SK-N-SH (cell line): ENCODE results near the gene PTK6. TPM values are rescaled to one million over a fixed set of nuclear protein-coding genes. Genes with fewer than 3 reads are reported as not detected.

ENCODE experiments used
- CTCF ChIA-PET: fragments of 300-600, 350-600 bp; formaldehyde crosslinking; extraction: SDS; loops from one replicate; lab custom pipeline; 2021; lab: Yijun Ruan, JAX
- POLR2A ChIA-PET: fragments of 350-600 bp; sonication (Branson Sonifier 250); formaldehyde crosslinking; extraction: SDS; loops from one replicate; lab custom pipeline; 2020; ENCODE audit warnings: antibody characterized with exemption, inconsistent platforms; lab: Yijun Ruan, JAX
- DNase-seq: peaks from one replicate; pipeline ENCODE4 v3.0.0; 2012
- H2AFZ ChIP-seq: fragments of 200-600 bp; sonication (generic); 2 replicates; pipeline ENCODE4 v1.8.1; 2016; ENCODE audit warnings: antibody characterized with exemption, mild to moderate bottlenecking, low read depth
- H3F3A ChIP-seq: fragments of 200-600 bp; sonication (generic); replicated peaks from 2 replicates; pipeline ENCODE3; 2016; ENCODE audit warnings: antibody characterized with exemption, mild to moderate bottlenecking; ENCODE audit not compliant: insufficient read depth
- H3K27ac ChIP-seq, 2 experiments: fragments of 200-500 bp in 1 of 2; fragments of 200-600 bp in 1 of 2; sonication (Bioruptor generic) in 1 of 2; sonication (generic), shearing (Covaris generic) in 1 of 2; 2 replicates each; pipeline versions ENCODE4 v1.5.1 to v1.6.1; 2014 to 2016; ENCODE audit warnings: low read depth in 2 of 2, inconsistent platforms in 1 of 2, low read length in 1 of 2, mild to moderate bottlenecking in 1 of 2, mixed read lengths in 1 of 2
- H3K27me3 ChIP-seq: fragments of 200-600 bp; sonication (generic), shearing (Covaris generic); 2 replicates; pipeline ENCODE4 v1.6.1; 2016; ENCODE audit warnings: mixed run types; ENCODE audit not compliant: insufficient read depth
- H3K36me3 ChIP-seq, 2 experiments: fragments of 200-500 bp in 1 of 2; fragments of 200-600 bp in 1 of 2; sonication (Bioruptor generic) in 1 of 2; sonication (generic) in 1 of 2; replicated peaks in 1 of 2; 2 replicates each; pipeline versions ENCODE3 to v1.5.1; 2014 to 2016; ENCODE audit warnings: low read length in 1 of 2, mild to moderate bottlenecking in 1 of 2; ENCODE audit not compliant: insufficient read depth in 2 of 2, control insufficient read depth in 1 of 2
- H3K4me1 ChIP-seq, 2 experiments: fragments of 200-500 bp in 1 of 2; fragments of 200-600 bp in 1 of 2; sonication (Bioruptor generic) in 1 of 2; sonication (generic), shearing (Covaris generic) in 1 of 2; 2 replicates each; pipeline versions ENCODE4 v1.5.1 to v1.6.1; 2014 to 2016; ENCODE audit warnings: low read depth in 1 of 2, low read length in 1 of 2, mixed run types in 1 of 2; ENCODE audit not compliant: insufficient read depth in 2 of 2, control insufficient read depth in 1 of 2
- H3K4me2 ChIP-seq: fragments of 200-600 bp; sonication (generic), shearing (Covaris generic); 2 replicates; pipeline ENCODE4 v1.6.1; 2017; ENCODE audit warnings: mixed run types
- H3K4me3 ChIP-seq, 2 experiments: fragments of 200-500 bp in 1 of 2; fragments of 200-600 bp in 1 of 2; sonication (Bioruptor generic) in 1 of 2; sonication (generic), shearing (Covaris generic) in 1 of 2; 2 replicates each; pipeline versions ENCODE4 v1.5.1 to v1.8.1; 2014 to 2016; ENCODE audit warnings: low read depth in 2 of 2, inconsistent platforms in 1 of 2, low read length in 1 of 2, mild to moderate bottlenecking in 1 of 2, mixed read lengths in 1 of 2, moderate library complexity in 1 of 2
- H3K79me2 ChIP-seq: fragments of 200-600 bp; sonication (generic); 2 replicates; pipeline ENCODE4 v1.8.1; 2017; ENCODE audit warnings: mild to moderate bottlenecking; ENCODE audit not compliant: insufficient read depth
- H3K9ac ChIP-seq: fragments of 200-600 bp; sonication (generic); 2 replicates; pipeline ENCODE4 v1.6.1; 2017; ENCODE audit warnings: mixed run types
- H3K9me2 ChIP-seq: fragments of 200-600 bp; sonication (generic); 2 replicates; pipeline ENCODE4 v1.6.1; 2017; ENCODE audit warnings: mixed run types
- H3K9me3 ChIP-seq: fragments of 200-600 bp; sonication (generic); 2 replicates; pipeline ENCODE4 v1.6.1; 2017; ENCODE audit warnings: mixed run types, mild to moderate bottlenecking, moderate library complexity
- H4K20me1 ChIP-seq: fragments of 200-600 bp; sonication (generic); 2 replicates; pipeline ENCODE4 v1.6.1; 2017; ENCODE audit warnings: mild to moderate bottlenecking, mixed run types; ENCODE audit not compliant: insufficient read depth
- CHD2 ChIP-seq: fragments of 150-350 bp; IDR thresholded peaks from 2 replicates; pipeline ENCODE4 v1.6.1; 2018; ENCODE audit warnings: low read length; ENCODE audit not compliant: partially characterized antibody
- ELF1 ChIP-seq: IDR thresholded peaks from 2 replicates; pipeline ENCODE4 v1.4.0; 2012
- EP300 ChIP-seq, 2 experiments: IDR thresholded peaks; 2 replicates each; pipeline versions ENCODE4 v1.4.0 to v1.6.1; 2012; ENCODE audit warnings: borderline replicate concordance in 1 of 2, low read depth in 1 of 2, low read length in 1 of 2
- FOSL2 ChIP-seq: IDR thresholded peaks from 2 replicates; pipeline ENCODE4 v1.4.0; 2012; ENCODE audit warnings: low read depth, mild to moderate bottlenecking, moderate library complexity, borderline replicate concordance
- FOXJ3 ChIP-seq: sonication (generic); formaldehyde crosslinking; IDR thresholded peaks from 2 replicates; pipeline ENCODE4 v1.5.1; 2020; ENCODE audit warnings: mild to moderate bottlenecking, missing genetic modification reagents
- MEF2A ChIP-seq: IDR thresholded peaks from 2 replicates; pipeline ENCODE4 v1.4.0; 2012; ENCODE audit warnings: low read depth, borderline replicate concordance
- NFIC ChIP-seq: IDR thresholded peaks from 2 replicates; pipeline ENCODE4 v1.4.0; 2012; ENCODE audit warnings: borderline replicate concordance
- POLR2AphosphoS5 ChIP-seq: IDR thresholded peaks from 2 replicates; pipeline ENCODE4 v1.6.1; 2012; ENCODE audit warnings: low read depth, low read length
- RAD21 ChIP-seq: IDR thresholded peaks from 2 replicates; pipeline ENCODE4 v1.6.1; 2012; ENCODE audit warnings: mild to moderate bottlenecking, low read length
- RCOR1 ChIP-seq: fragments of 150-350 bp; IDR thresholded peaks from 2 replicates; pipeline ENCODE4 v1.6.1; 2017; ENCODE audit warnings: antibody characterized with exemption, low read length
- RXRA ChIP-seq: IDR thresholded peaks from 2 replicates; pipeline ENCODE4 v1.4.0; 2012; ENCODE audit warnings: low read depth, mild to moderate bottlenecking, borderline replicate concordance
- SIN3A ChIP-seq: IDR thresholded peaks from 2 replicates; pipeline ENCODE4 v1.6.1; 2012; ENCODE audit warnings: low read depth, mild to moderate bottlenecking, low read length, moderate library complexity, borderline replicate concordance
- SMC3 ChIP-seq: IDR thresholded peaks from 2 replicates; pipeline ENCODE4 v1.6.1; 2012; ENCODE audit warnings: low read depth, low read length, improper control_type of control experiment
- WGBS: methylation state at CpG from one replicate; pipeline ENCODE4 v1.1.6; 2017; ENCODE audit warnings: low lambda C conversion rate; 5-methylcytosine and 5-hydroxymethylcytosine counted together
- polyA plus RNA-seq, 3 experiments: library from polyadenylated mRNA; depleted of rRNA; stranded (reverse); fragments of >200 nt; gene quantifications; 2 replicates each; pipeline ENCODE4 v1.2.3, GENCODE V29; 2012
- TF ChIP-seq, protein P1 (sequence below): IDR thresholded peaks from 2 replicates; pipeline ENCODE4 v1.4.0; 2012; ENCODE audit warnings: low read depth, borderline replicate concordance
- TF ChIP-seq, protein P2 (sequence below): IDR thresholded peaks from 2 replicates; pipeline ENCODE4 v1.6.1; 2012; ENCODE audit warnings: mild to moderate bottlenecking, low read depth, low read length, moderate library complexity
- TF ChIP-seq, protein P3 (sequence below): fragments of 150-350 bp; IDR thresholded peaks from 2 replicates; pipeline ENCODE4 v1.6.1; 2017; ENCODE audit warnings: antibody characterized with exemption, low read length, low read depth, borderline replicate concordance
- TF ChIP-seq, protein P4 (sequence below): IDR thresholded peaks from 2 replicates; pipeline ENCODE4 v1.4.0; 2012; ENCODE audit warnings: low read depth
- TF ChIP-seq, protein P5 (sequence below): fragments of 200-600 bp; sonication (generic); IDR thresholded peaks from 2 replicates; pipeline ENCODE4 v1.6.1; 2017; ENCODE audit warnings: antibody characterized with exemption, mild to moderate bottlenecking, moderate library complexity
- TF ChIP-seq, protein P6 (sequence below): IDR thresholded peaks from 2 replicates; pipeline ENCODE4 v1.4.0; 2012; ENCODE audit warnings: low read depth, borderline replicate concordance

The PTK6 gene
- polyA plus RNA-seq (2012; rRNA removed): 0.07 and 0.13 TPM in 2 replicates
- 0.06 and 0.16 TPM in 2 replicates for polyA plus RNA-seq (2012; cell fraction: cytosol; rRNA removed)
- polyA plus RNA-seq (2012; cell fraction: nucleus; rRNA removed): 0.26 and 0.27 TPM in 2 replicates

DNA sequence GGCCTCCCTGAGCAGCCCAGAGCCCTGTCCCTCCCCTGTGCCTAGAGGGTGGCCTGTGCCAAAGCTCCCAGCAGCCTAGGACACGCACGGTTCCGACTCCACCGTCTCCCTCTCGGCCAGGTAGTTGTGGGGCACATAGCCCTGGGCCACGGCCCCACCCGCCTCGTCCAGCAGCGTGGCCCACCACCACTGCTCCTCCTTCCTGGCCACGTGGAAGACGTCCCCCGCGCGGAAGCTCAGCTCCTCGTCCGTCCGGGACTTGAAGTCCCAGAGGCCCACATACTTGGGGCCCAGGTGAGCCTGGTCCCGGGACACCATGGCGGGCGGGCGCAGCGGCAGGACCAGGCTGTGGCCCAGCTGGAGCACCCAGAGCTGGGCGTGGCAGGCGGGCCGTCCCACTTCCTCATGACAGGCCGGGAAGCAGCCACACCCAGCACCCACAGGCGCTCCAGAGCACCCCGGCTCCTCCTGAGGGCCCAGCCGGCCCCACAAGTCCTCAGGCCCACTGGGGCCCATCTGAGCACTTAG, at the start of gene PTK6:
TSS of gene PTK6 (minus strand) at position 380 of the 528 bp plus-strand sequence. CDS start at position 318, 62 bp downstream.
- H3K9me3 ChIP-seq: no peaks in the 10 kb centered on the region
- CTCF ChIA-PET: interaction anchor here (0.6 to 6.3 kb wide), 49 partner anchors 8 to 499 kb away, joined by 3 to 82 read pairs (median 5); partner anchors contain the start of genes C20orf204, PPDPF, PRPF6 and SAMD10
- 0 out of 2 replicates have a peak within 1 kb of the TSS, but pooled peaks have one; percentile 52 for H3K4me2 ChIP-seq
- 81% methylated on average over 12 of the region's 29 CpGs for WGBS
- DNase-seq: no peak
- POLR2A ChIA-PET: interaction anchor here (0.6 to 1.4 kb wide), 9 partner anchors 16 to 502 kb away, joined by 3 to 16 read pairs (median 3); partner anchors contain the start of genes HELZ2, PPDPF, RTEL1 and TPD52L2
- TF ChIP-seq, protein P1, sequence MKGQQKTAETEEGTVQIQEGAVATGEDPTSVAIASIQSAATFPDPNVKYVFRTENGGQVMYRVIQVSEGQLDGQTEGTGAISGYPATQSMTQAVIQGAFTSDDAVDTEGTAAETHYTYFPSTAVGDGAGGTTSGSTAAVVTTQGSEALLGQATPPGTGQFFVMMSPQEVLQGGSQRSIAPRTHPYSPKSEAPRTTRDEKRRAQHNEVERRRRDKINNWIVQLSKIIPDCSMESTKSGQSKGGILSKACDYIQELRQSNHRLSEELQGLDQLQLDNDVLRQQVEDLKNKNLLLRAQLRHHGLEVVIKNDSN: no peak
- TF ChIP-seq RXRA (no peak), SIN3A (no peak), CHD2 (no peak), RCOR1 (no peak), NFIC (no peak), SMC3 (no peak), RAD21 (no peak), EP300 (IDR thresholded peaks at IDR 0.05; ENCODE audit: borderline replicate concordance in 1 of 2, low read depth in 1 of 2, low read length in 1 of 2) (no peak), ELF1 (no peak), FOXJ3 (CRISPR knock-in tag) (no peak; the same call in 1 of the 2 replicates), POLR2AphosphoS5 (no peak), FOSL2 (no peak), MEF2A (no peak)
- TF ChIP-seq, protein P2, sequence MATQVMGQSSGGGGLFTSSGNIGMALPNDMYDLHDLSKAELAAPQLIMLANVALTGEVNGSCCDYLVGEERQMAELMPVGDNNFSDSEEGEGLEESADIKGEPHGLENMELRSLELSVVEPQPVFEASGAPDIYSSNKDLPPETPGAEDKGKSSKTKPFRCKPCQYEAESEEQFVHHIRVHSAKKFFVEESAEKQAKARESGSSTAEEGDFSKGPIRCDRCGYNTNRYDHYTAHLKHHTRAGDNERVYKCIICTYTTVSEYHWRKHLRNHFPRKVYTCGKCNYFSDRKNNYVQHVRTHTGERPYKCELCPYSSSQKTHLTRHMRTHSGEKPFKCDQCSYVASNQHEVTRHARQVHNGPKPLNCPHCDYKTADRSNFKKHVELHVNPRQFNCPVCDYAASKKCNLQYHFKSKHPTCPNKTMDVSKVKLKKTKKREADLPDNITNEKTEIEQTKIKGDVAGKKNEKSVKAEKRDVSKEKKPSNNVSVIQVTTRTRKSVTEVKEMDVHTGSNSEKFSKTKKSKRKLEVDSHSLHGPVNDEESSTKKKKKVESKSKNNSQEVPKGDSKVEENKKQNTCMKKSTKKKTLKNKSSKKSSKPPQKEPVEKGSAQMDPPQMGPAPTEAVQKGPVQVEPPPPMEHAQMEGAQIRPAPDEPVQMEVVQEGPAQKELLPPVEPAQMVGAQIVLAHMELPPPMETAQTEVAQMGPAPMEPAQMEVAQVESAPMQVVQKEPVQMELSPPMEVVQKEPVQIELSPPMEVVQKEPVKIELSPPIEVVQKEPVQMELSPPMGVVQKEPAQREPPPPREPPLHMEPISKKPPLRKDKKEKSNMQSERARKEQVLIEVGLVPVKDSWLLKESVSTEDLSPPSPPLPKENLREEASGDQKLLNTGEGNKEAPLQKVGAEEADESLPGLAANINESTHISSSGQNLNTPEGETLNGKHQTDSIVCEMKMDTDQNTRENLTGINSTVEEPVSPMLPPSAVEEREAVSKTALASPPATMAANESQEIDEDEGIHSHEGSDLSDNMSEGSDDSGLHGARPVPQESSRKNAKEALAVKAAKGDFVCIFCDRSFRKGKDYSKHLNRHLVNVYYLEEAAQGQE: no peak
- TF ChIP-seq, protein P3, sequence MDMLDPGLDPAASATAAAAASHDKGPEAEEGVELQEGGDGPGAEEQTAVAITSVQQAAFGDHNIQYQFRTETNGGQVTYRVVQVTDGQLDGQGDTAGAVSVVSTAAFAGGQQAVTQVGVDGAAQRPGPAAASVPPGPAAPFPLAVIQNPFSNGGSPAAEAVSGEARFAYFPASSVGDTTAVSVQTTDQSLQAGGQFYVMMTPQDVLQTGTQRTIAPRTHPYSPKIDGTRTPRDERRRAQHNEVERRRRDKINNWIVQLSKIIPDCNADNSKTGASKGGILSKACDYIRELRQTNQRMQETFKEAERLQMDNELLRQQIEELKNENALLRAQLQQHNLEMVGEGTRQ: no peak
- TF ChIP-seq, protein P4, sequence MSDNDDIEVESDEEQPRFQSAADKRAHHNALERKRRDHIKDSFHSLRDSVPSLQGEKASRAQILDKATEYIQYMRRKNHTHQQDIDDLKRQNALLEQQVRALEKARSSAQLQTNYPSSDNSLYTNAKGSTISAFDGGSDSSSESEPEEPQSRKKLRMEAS: no peak
- TF ChIP-seq, protein P5, sequence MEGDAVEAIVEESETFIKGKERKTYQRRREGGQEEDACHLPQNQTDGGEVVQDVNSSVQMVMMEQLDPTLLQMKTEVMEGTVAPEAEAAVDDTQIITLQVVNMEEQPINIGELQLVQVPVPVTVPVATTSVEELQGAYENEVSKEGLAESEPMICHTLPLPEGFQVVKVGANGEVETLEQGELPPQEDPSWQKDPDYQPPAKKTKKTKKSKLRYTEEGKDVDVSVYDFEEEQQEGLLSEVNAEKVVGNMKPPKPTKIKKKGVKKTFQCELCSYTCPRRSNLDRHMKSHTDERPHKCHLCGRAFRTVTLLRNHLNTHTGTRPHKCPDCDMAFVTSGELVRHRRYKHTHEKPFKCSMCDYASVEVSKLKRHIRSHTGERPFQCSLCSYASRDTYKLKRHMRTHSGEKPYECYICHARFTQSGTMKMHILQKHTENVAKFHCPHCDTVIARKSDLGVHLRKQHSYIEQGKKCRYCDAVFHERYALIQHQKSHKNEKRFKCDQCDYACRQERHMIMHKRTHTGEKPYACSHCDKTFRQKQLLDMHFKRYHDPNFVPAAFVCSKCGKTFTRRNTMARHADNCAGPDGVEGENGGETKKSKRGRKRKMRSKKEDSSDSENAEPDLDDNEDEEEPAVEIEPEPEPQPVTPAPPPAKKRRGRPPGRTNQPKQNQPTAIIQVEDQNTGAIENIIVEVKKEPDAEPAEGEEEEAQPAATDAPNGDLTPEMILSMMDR: no peak
- TF ChIP-seq, protein P6, sequence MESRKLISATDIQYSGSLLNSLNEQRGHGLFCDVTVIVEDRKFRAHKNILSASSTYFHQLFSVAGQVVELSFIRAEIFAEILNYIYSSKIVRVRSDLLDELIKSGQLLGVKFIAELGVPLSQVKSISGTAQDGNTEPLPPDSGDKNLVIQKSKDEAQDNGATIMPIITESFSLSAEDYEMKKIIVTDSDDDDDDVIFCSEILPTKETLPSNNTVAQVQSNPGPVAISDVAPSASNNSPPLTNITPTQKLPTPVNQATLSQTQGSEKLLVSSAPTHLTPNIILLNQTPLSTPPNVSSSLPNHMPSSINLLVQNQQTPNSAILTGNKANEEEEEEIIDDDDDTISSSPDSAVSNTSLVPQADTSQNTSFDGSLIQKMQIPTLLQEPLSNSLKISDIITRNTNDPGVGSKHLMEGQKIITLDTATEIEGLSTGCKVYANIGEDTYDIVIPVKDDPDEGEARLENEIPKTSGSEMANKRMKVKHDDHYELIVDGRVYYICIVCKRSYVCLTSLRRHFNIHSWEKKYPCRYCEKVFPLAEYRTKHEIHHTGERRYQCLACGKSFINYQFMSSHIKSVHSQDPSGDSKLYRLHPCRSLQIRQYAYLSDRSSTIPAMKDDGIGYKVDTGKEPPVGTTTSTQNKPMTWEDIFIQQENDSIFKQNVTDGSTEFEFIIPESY: no peak
- no peaks in the 10 kb centered on the region for H3K79me2 ChIP-seq
- H3K27me3 ChIP-seq: no peaks in the 10 kb centered on the region
- no peaks in the 10 kb centered on the region for H3K9me2 ChIP-seq
- no peak within 1 kb of the TSS for H3K9ac ChIP-seq
- peak within 1 kb of the TSS in 1 of 2 experiments; percentile 29; a peak in 2 of 4 replicates for H3K4me3 ChIP-seq
- H3K27ac ChIP-seq: peak within 1 kb of the TSS in 1 of 2 experiments; percentile 76; a peak in 2 of 4 replicates
- H4K20me1 ChIP-seq: no peaks in the 10 kb centered on the region
- no peaks in the 10 kb centered on the region for H3K36me3 ChIP-seq
- no peaks in the 10 kb centered on the region for H3F3A ChIP-seq
- H3K4me1 ChIP-seq: peaks cover 0 to 32% of the 10 kb centered on the region in 2 experiments; a peak in 1 of 4 replicates
- H2AFZ ChIP-seq: peak within 1 kb of the TSS; percentile 8; the same call in 1 of the 2 replicates
